OCI-LY1 (cell line): ENCODE results near the gene C11orf91.
A peak's percentile ranks its signal among the peaks of the same experiment; 100 is the strongest.

Source experiments
- H2AFZ ChIP-seq: fragments of 200-600 bp; sonication (generic), shearing (Covaris generic); 2 replicates; pipeline ENCODE4 v1.6.0; 2014; ENCODE audit warnings: antibody characterized with exemption, mild to moderate bottlenecking, low read length
- H3F3A ChIP-seq: fragments of 200-600 bp; sonication (generic), shearing (Covaris generic); 2 replicates; pipeline ENCODE4 v1.6.0; 2014; ENCODE audit warnings: mild to moderate bottlenecking, antibody characterized with exemption, low read length, moderate library complexity; ENCODE audit not compliant: insufficient read depth
- H3K27ac ChIP-seq: fragments of 200-600 bp; sonication (generic); 2 replicates; pipeline ENCODE4 v1.5.1; 2014; ENCODE audit warnings: low read length, mixed run types, mild to moderate bottlenecking, low read depth; ENCODE audit not compliant: poor library complexity, severe bottlenecking
- H3K27me3 ChIP-seq: fragments of 200-600 bp; sonication (generic); 2 replicates; pipeline ENCODE4 v1.6.0; 2014; ENCODE audit warnings: antibody characterized with exemption, mild to moderate bottlenecking, low read length, moderate library complexity; ENCODE audit not compliant: insufficient read depth
- H3K36me3 ChIP-seq: fragments of 200-600 bp; sonication (generic); 2 replicates; pipeline ENCODE4 v1.6.1; 2014; ENCODE audit warnings: mild to moderate bottlenecking, antibody characterized with exemption, low read length, moderate library complexity, mixed read lengths; ENCODE audit not compliant: insufficient read depth
- H3K4me1 ChIP-seq: fragments of 200-600 bp; sonication (generic); 2 replicates; pipeline ENCODE4 v1.5.1; 2014; ENCODE audit warnings: mild to moderate bottlenecking, low read length, moderate library complexity; ENCODE audit not compliant: insufficient read depth, severe bottlenecking
- H3K4me2 ChIP-seq: fragments of 200-600 bp; sonication (generic), shearing (Covaris generic); 2 replicates; pipeline ENCODE4 v1.6.1; 2014; ENCODE audit warnings: low read length
- H3K4me3 ChIP-seq: fragments of 200-600 bp; sonication (generic); 2 replicates; pipeline ENCODE4 v1.5.1; 2014; ENCODE audit warnings: low read length, low read depth, mild to moderate bottlenecking, mixed read lengths; ENCODE audit not compliant: poor library complexity, severe bottlenecking
- H3K79me2 ChIP-seq: fragments of 200-600 bp; shearing (Covaris generic); 2 replicates; pipeline ENCODE4 v1.6.1; 2016; ENCODE audit warnings: mixed run types, low read length, mixed read lengths; ENCODE audit not compliant: insufficient read depth
- H3K9ac ChIP-seq: fragments of 200-600 bp; sonication (generic), shearing (Covaris generic); 2 replicates; pipeline ENCODE4 v1.6.1; 2014; ENCODE audit warnings: mild to moderate bottlenecking, low read length, mixed read lengths
- H3K9me2 ChIP-seq: fragments of 200-600 bp; sonication (generic), shearing (Covaris generic); 2 replicates; pipeline ENCODE4 v1.6.1; 2014; ENCODE audit warnings: low read depth, mild to moderate bottlenecking, low read length, mixed read lengths
- H3K9me3 ChIP-seq: fragments of 200-600 bp; shearing (Covaris generic); 2 replicates; pipeline ENCODE4 v1.6.1; 2014; ENCODE audit warnings: low read length, mixed read lengths
- H4K20me1 ChIP-seq: fragments of 200-600 bp; sonication (generic), shearing (Covaris generic); 2 replicates; pipeline ENCODE4 v1.6.0; 2016; ENCODE audit warnings: mild to moderate bottlenecking, low read length; ENCODE audit not compliant: insufficient read depth
- EZH2 ChIP-seq: fragments of 200-600 bp; sonication (generic), shearing (Covaris generic); IDR thresholded peaks from 2 replicates; pipeline ENCODE4 v1.8.0; 2017; ENCODE audit warnings: borderline replicate concordance, mixed run types, mild to moderate bottlenecking, antibody characterized with exemption, low read length, moderate library complexity, mixed read lengths
- TF ChIP-seq, protein P1 (sequence below): fragments of 200-600 bp; sonication (generic), shearing (Covaris generic); IDR thresholded peaks from 2 replicates; pipeline ENCODE4 v1.5.1; 2017; ENCODE audit warnings: mild to moderate bottlenecking, antibody characterized with exemption, low read length, moderate library complexity, mixed read lengths

Gene C11orf91

DNA sequence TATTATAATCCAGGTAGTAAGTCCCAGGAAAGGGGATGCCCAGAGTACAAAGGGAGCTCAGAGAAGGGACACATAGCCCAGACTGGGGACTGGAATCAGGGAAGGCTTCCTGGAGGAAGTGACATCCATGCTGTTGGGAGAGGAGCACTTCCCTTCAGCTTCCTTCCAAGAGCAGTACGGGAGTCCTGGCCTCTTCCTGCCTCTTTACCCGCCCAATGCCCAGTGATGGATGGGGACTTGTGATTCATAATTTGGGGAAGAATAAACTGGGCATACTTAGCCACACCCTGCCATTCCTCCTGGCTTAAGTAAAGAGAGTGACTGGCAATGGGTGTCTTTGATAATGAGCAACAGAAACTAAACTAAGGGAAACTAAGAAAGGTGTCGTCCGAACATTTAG lies 11.5 kb downstream of the C11orf91 start:
- no peaks in the 10 kb centered on the region for H3K36me3 ChIP-seq
- no peaks in the 10 kb centered on the region for H4K20me1 ChIP-seq
- no peak overlapping the region for H2AFZ ChIP-seq
- H3K27ac ChIP-seq = no peak overlapping the region
- no peak overlapping the region for H3K4me3 ChIP-seq
- H3F3A ChIP-seq = no peaks in the 10 kb centered on the region
- no peaks in the 10 kb centered on the region for H3K27me3 ChIP-seq
- TF ChIP-seq, protein P1, sequence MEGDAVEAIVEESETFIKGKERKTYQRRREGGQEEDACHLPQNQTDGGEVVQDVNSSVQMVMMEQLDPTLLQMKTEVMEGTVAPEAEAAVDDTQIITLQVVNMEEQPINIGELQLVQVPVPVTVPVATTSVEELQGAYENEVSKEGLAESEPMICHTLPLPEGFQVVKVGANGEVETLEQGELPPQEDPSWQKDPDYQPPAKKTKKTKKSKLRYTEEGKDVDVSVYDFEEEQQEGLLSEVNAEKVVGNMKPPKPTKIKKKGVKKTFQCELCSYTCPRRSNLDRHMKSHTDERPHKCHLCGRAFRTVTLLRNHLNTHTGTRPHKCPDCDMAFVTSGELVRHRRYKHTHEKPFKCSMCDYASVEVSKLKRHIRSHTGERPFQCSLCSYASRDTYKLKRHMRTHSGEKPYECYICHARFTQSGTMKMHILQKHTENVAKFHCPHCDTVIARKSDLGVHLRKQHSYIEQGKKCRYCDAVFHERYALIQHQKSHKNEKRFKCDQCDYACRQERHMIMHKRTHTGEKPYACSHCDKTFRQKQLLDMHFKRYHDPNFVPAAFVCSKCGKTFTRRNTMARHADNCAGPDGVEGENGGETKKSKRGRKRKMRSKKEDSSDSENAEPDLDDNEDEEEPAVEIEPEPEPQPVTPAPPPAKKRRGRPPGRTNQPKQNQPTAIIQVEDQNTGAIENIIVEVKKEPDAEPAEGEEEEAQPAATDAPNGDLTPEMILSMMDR = no peak
- no peak for TF ChIP-seq EZH2
- no peak overlapping the region for H3K9ac ChIP-seq
- H3K4me1 ChIP-seq = no peaks in the 10 kb centered on the region
- no peaks in the 10 kb centered on the region for H3K9me2 ChIP-seq
- no peaks in the 10 kb centered on the region for H3K9me3 ChIP-seq
- H3K4me2 ChIP-seq = no peak overlapping the region
- H3K79me2 ChIP-seq = no peaks in the 10 kb centered on the region

DNA sequence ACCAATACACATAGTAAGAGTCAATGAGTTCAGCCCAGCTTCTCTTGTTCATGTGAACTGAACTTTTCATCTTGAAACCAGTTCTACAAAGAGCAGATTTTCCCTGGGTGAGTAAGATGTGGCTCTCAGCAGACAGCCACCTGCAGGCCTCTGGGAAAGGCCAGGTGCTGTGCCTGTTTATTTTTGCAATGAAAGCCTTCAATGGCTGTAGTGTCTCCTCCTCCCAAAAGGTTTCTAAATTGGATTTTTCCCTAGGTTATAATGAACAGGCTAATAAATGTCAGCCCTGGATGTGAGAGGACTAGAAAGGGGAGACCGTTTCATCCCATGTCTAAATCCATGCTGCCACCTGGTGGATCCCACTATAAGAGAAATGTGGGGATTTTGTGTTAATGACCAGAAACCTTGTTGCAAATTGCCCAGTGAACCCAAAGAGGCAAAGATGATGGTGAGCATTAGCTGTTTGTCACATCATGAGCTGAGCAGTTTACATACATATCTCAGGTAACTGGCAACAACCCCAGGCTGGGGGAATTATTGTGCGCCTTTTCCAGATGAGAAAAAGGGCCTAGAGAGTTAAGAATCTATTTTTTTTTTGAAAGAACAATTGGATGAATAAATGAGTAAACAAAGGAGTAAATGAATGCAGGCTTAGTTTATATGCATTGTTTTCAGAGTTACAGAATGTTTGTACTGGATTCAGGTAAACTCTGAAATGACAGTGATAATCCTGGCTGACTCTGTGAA lies 12.7 kb downstream of the C11orf91 start:
- Histone ChIP-seq H3K36me3 (no peaks in the 10 kb centered on the region), H3K4me3 (no peak overlapping the region), H3K9me2 (no peaks in the 10 kb centered on the region), H2AFZ (no peak overlapping the region), H3K4me1 (no peaks in the 10 kb centered on the region), H3K27me3 (no peaks in the 10 kb centered on the region), H4K20me1 (no peaks in the 10 kb centered on the region), H3K79me2 (no peaks in the 10 kb centered on the region), H3K27ac (no peak overlapping the region), H3F3A (no peaks in the 10 kb centered on the region), H3K9ac (no peak overlapping the region), H3K4me2 (no peak overlapping the region), H3K9me3 (no peaks in the 10 kb centered on the region)
- no peak for TF ChIP-seq EZH2
- TF ChIP-seq, protein P1 = peak; percentile 56; the same call in 1 of the 2 replicates

DNA sequence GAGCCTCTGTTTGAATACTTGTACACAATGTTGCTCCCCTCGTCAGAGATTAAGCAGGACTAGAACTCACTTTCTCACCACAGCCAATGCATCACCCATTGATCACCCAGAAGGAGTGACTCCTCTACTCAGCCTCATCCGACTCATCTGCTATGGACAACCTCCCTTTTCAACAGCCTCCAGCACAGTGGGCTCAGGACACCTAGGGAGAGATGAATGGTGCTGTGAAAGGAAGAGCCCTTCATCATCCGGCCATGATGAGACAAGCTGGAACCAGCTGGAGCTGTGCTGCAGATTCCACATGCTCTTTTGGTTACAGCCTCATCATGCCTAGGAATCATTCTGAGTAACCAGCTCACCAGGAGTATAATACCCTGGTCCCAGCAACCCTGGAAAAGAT lies 15.5 kb downstream of the C11orf91 start:
- no peaks in the 10 kb centered on the region for H3K27me3 ChIP-seq
- H3K4me1 ChIP-seq = no peaks in the 10 kb centered on the region
- no peaks in the 10 kb centered on the region for H4K20me1 ChIP-seq
- no peak for TF ChIP-seq EZH2
- TF ChIP-seq, protein P1 = no peak
- no peaks in the 10 kb centered on the region for H3K9me3 ChIP-seq
- H3K27ac ChIP-seq = no peak overlapping the region
- no peak overlapping the region for H2AFZ ChIP-seq
- no peaks in the 10 kb centered on the region for H3F3A ChIP-seq
- H3K36me3 ChIP-seq = no peaks in the 10 kb centered on the region
- H3K4me2 ChIP-seq = no peak overlapping the region
- no peaks in the 10 kb centered on the region for H3K79me2 ChIP-seq
- H3K9me2 ChIP-seq = no peaks in the 10 kb centered on the region
- no peak overlapping the region for H3K9ac ChIP-seq
- no peak overlapping the region for H3K4me3 ChIP-seq
